ENCODE measurements around the gene HEBP2. TPM values are rescaled to one million over a fixed set of nuclear protein-coding genes. Genes with fewer than 3 reads are reported as not detected.

HEBP2 gene
- total and polyA plus RNA-seq, 2 donors (not counting 3 experiments of a cell fraction or from before 2014, with no cell fraction given), result 22.5 to 75.3 TPM

DNA sequence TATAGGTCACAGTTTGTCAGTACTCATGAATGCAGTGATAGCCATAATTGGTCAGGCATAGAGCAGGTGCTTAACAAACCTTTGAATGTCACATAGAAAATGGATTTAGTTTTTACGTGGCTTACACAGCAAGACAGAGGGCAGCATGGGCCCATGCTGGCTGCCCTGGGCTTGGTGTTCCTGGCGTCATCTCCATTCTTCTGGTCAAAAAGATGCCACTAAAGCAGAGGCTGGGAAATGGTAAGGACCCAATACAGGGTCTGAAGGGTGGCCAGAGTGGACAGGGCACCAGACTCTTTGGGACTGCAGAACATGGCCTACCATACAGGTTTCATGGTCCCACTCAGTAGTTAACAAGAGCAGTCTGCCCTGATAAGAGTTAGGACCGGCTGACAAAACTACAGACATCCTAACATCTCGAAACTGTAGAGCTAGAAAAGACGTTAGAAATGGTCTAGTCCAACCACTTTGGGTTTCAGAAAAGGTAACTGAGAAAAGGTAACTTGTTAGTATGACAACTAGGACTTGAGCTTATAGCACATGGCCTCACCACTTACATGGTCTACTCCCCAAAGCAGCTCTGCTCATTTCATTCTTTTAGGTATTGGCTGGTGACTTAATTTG is 22.6 kb downstream of the HEBP2 start:
- intact Hi-C loops (cut with micrococcal nuclease), result loop anchor here (10.0 kb wide), 1 partner anchor 268 kb away; no protein-coding TSS in a partner anchor
- H4K20me1 ChIP-seq (replicated peaks; ENCODE audit: control insufficient read depth, extremely low read depth, insufficient read depth, low read length), result no peaks in the 10 kb centered on the region
- ChIA-PET POLR2A (no interaction called here), CTCF (interaction anchor here (0.6 to 1.4 kb wide), 5 partner anchors 10 to 340 kb away, joined by 3 to 5 read pairs (median 4); no protein-coding TSS in a partner anchor)
- H3K9me3 ChIP-seq (replicated peaks; ENCODE audit: control insufficient read depth, insufficient read depth, low read length), result no peaks in the 10 kb centered on the region
- peaks cover 12% of the 10 kb centered on the region for H3K4me1 ChIP-seq (ENCODE audit: control insufficient read depth, extremely low read depth, insufficient read depth, low read length)
- TF ChIP-seq MYC (IDR thresholded peaks at IDR 0.05; ENCODE audit: low read depth, low read length) (no peak), POLR2A (IDR thresholded peaks at IDR 0.05; ENCODE audit: low read depth, low read length) (no peak), GATA2 (IDR thresholded peaks at IDR 0.05; ENCODE audit: insufficient read depth, insufficient read length, low read depth, low read length) (no peak), EZH2 (IDR thresholded peaks at IDR 0.05; ENCODE audit: borderline replicate concordance, low read depth, low read length, severe bottlenecking) (no peak), FOS (IDR thresholded peaks at IDR 0.05; ENCODE audit: borderline replicate concordance, insufficient read depth, low read length) (no peak), POLR2AphosphoS5 (IDR thresholded peaks at IDR 0.05; ENCODE audit: insufficient read depth, low read depth, low read length) (no peak), JUN (IDR thresholded peaks at IDR 0.05; ENCODE audit: borderline replicate concordance, insufficient read depth, insufficient read length, low read depth) (no peak)
- TF ChIP-seq, protein P1, sequence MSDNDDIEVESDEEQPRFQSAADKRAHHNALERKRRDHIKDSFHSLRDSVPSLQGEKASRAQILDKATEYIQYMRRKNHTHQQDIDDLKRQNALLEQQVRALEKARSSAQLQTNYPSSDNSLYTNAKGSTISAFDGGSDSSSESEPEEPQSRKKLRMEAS (IDR thresholded peaks at IDR 0.05; ENCODE audit: insufficient read depth, insufficient read length), result no peak
- TF ChIP-seq, protein P2, sequence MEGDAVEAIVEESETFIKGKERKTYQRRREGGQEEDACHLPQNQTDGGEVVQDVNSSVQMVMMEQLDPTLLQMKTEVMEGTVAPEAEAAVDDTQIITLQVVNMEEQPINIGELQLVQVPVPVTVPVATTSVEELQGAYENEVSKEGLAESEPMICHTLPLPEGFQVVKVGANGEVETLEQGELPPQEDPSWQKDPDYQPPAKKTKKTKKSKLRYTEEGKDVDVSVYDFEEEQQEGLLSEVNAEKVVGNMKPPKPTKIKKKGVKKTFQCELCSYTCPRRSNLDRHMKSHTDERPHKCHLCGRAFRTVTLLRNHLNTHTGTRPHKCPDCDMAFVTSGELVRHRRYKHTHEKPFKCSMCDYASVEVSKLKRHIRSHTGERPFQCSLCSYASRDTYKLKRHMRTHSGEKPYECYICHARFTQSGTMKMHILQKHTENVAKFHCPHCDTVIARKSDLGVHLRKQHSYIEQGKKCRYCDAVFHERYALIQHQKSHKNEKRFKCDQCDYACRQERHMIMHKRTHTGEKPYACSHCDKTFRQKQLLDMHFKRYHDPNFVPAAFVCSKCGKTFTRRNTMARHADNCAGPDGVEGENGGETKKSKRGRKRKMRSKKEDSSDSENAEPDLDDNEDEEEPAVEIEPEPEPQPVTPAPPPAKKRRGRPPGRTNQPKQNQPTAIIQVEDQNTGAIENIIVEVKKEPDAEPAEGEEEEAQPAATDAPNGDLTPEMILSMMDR (IDR thresholded peaks at IDR 0.05; ENCODE audit: extremely low read depth in 1 of 2, insufficient read depth in 1 of 2, low read depth in 1 of 2, low read length in 2 of 2), result no peak
- no peak overlapping the region for H3K27ac ChIP-seq (ENCODE audit: insufficient read depth, low read depth, low read length)
- DNase-seq (ENCODE audit: low read depth, low spot score) (no peak), FAIRE-seq (no peak)
- BruUV-seq (replicated peaks), result no TSS peak
- H3K9ac ChIP-seq (replicated peaks; ENCODE audit: extremely low read depth, insufficient read depth, low read length), result no peak overlapping the region
- H3K4me2 ChIP-seq (ENCODE audit: insufficient read depth, low read length), result no peak overlapping the region
- no peak overlapping the region for H2AFZ ChIP-seq (ENCODE audit: low read depth, low read length)
- H3K9me1 ChIP-seq (replicated peaks; ENCODE audit: control insufficient read depth, extremely low read depth, insufficient read depth, low read length), result no peaks in the 10 kb centered on the region
- H3K79me2 ChIP-seq (ENCODE audit: control insufficient read depth, insufficient read depth, low read length), result no peaks in the 10 kb centered on the region
- H3K27me3 ChIP-seq (ENCODE audit: control insufficient read depth in 2 of 2, insufficient read depth in 2 of 2, low read length in 2 of 2), result no peaks in the 10 kb centered on the region
- H3K4me3 ChIP-seq (replicated peaks in 1 of 3; ENCODE audit: insufficient read depth in 1 of 3, low read depth in 1 of 3, low read length in 3 of 3), result no peak overlapping the region
- H3K36me3 ChIP-seq (ENCODE audit: control insufficient read depth in 2 of 2, extremely low read depth in 1 of 2, insufficient read depth in 2 of 2, low read length in 2 of 2), result peaks cover 13 to 20% of the 10 kb centered on the region in 2 experiments
- dilution Hi-C loops (cut with MboI; ENCODE audit: extremely low pct_ligation_motif_present, low sequenced_read_pairs), result no loop called here

Measured in endothelial cell of umbilical vein (primary cell).